C4-2B (cell line): ENCODE data around the gene TBRG1.
A peak's percentile ranks its signal among the peaks of the same experiment; 100 is the strongest.

Experiments used
- H3K27ac ChIP-seq: fragments of 450-650 bp; 2 replicates; pipeline ENCODE4 v1.5.1; 2017
- ZFX ChIP-seq: fragments of 450-650 bp; IDR thresholded peaks from 2 replicates; pipeline ENCODE4 v1.6.1; 2017
- TF ChIP-seq, protein P1 (sequence below): fragments of 450-650 bp; conservative IDR thresholded peaks from 2 replicates; pipeline ENCODE4 v1.5.1; 2017; ENCODE audit warnings: mild to moderate bottlenecking

The TBRG1 gene

DNA sequence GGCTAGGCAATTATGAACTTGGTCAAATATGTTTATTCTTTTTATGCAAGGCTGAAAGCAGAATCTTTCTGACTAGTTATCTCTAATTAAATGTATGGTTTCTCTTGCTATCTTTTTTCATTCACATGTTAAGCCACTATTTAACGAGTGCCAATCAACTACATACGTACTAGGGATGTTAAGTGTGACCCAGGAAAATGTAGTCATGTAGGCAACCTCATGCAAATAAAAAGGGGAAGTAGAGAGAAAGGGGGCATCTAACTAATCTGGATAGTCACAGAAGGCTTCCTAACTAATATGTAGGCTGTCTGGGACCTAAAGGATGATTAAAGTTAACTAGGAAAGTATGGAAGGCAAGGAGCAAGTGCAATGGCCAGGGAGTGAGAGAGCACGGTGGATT lies 23.5 kb downstream of the TBRG1 start:
- no peak for TF ChIP-seq ZFX
- TF ChIP-seq, protein P1, sequence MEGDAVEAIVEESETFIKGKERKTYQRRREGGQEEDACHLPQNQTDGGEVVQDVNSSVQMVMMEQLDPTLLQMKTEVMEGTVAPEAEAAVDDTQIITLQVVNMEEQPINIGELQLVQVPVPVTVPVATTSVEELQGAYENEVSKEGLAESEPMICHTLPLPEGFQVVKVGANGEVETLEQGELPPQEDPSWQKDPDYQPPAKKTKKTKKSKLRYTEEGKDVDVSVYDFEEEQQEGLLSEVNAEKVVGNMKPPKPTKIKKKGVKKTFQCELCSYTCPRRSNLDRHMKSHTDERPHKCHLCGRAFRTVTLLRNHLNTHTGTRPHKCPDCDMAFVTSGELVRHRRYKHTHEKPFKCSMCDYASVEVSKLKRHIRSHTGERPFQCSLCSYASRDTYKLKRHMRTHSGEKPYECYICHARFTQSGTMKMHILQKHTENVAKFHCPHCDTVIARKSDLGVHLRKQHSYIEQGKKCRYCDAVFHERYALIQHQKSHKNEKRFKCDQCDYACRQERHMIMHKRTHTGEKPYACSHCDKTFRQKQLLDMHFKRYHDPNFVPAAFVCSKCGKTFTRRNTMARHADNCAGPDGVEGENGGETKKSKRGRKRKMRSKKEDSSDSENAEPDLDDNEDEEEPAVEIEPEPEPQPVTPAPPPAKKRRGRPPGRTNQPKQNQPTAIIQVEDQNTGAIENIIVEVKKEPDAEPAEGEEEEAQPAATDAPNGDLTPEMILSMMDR: no peak

DNA sequence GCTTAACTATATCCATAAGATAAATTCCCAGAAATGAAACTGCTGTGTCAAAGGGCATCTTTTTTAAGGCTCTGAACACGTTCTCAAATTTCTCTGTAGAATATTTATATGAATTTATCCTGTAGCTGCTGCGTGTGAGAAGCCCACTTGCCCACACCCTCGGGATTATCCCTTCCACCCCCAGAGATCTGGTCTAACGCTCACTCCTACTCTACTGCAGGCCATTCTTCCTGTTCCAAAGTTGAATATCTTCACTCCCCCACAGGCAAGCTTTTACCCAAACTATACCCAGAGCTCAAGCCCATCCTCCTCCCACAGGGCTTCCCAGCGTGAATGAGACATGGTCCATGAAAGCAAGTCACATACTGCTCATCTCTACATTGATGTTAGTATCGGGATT lies 25.9 kb downstream of the TBRG1 start:
- no peak overlapping the region for H3K27ac ChIP-seq
- TF ChIP-seq, protein P1: no peak
- TF ChIP-seq ZFX: no peak

More for the DNA sequence above, 23.5 kb downstream of the TBRG1 start:
- no peak overlapping the region for H3K27ac ChIP-seq

DNA sequence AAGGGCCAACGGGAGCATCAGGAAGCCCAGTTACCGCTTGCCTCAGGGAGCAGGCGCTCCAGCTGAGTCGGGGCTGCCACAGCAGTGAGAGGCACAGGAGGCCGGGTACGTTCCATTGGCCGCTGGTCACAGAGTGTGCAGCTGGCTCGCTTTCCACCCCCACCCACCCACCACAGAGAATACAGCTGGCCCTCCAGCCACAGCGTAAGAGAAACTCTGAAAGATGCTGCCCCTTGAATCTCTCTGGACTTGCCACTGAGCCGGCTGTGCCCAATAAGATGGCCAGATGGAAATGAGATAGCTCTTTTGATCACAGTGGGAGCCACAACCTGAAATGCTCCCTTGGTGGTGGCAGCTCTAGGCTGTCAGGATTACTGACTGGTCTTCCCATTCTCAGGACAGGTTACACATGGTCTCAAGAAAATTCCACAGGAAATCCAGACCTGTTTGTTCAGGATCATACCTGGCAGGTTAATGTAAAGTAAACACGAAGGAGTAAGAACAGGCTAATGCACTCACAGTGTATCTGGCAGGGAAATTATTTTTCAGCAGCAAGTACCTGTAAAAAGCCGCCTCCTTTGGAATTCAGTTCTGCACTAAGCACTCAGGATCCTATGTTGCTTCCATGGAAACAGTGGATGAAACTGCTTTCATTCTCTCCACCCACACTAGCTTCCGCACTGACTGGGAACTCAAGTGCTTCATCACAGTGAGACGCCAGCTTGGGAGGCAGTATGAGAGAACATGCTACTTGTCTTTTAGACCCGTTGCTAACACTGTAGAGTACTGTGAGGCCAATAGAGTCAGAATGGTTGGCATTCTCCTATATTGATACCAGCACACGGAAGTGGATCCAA lies 34.3 kb downstream of the TBRG1 start:
- no peak for TF ChIP-seq ZFX
- TF ChIP-seq, protein P1: no peak
- peak overlapping the region; percentile 76 for H3K27ac ChIP-seq

DNA sequence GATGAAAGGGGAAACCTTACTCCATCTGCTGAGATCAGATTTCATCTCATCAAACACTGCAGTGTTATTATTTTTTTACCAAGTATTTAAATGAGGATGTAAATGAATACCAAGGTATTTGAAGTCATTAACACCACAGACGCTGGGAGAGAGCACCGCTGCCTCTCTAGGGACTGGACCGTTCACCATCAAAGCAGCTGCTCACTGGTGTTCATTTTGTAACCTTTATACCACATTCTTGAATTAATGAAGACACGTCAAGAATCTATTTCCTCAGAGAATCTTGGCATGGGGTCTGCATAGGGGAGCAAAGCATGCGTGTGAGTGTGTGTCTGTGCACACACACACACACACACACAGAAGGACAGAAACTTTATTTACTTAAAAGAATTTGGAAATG lies 35.2 kb downstream of the TBRG1 start:
- no peak for TF ChIP-seq ZFX
- TF ChIP-seq, protein P1: no peak
- H3K27ac ChIP-seq: no peak overlapping the region; the same call in 1 of the 2 replicates

DNA sequence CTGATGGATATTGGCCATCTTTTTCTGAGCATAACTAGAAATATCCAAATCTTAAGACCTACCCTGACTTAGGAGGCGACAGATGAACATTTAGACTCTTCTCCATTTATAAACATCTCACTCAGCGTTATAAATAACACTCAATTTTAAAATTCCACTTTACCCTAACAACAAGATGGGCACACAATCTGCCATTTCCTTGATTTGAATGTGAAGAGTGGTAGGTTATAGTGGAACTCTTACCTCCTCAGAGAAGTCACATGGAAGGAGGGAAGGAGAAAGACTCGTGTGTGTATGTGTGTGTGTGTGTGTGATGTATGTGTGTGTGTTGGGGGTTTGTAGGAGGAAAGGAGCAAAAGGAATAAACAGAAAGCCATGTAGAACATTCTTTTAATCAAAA lies 35.8 kb downstream of the TBRG1 start:
- H3K27ac ChIP-seq: no peak overlapping the region
- no peak for TF ChIP-seq ZFX
- TF ChIP-seq, protein P1: no peak

DNA sequence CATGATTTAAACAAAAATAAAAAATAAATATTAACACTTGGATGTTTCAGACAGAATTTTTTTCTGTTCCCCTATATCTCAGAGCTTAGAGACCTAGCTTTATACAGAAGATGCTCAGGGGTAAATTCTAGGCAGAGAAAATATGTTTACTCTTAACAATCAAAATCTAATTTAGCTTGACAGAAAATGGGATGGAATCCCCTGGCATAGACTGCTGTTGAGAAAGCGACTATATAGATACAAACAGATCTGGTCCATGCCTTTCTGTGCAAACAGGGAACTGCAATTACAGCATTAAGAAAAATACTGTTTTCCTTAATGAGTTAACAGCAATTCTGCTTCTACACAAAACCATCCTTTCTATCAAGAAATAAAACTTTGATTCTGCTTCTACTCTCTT lies 36.3 kb downstream of the TBRG1 start:
- no peak overlapping the region for H3K27ac ChIP-seq
- TF ChIP-seq, protein P1: no peak
- TF ChIP-seq ZFX: no peak

DNA sequence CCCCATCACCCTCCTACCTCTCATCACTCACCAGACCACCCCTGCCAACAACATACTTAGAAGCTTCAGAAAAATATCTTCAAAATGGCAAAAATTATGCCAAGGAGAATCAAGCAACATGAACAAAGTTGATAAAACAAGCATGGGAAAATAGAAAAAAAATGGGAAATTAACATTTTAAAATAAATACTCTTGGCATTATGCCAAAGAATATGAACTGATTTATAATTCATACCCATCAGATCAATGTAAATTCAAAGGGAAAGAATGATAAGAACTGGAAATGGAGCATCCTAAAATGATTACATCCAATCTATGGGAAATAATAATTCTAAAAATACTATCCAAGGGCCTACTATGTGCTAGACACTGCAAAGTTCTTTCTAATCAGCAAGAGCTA lies 38.9 kb downstream of the TBRG1 start:
- TF ChIP-seq ZFX: no peak
- TF ChIP-seq, protein P1: no peak
- no peak overlapping the region for H3K27ac ChIP-seq
